HG03558 (cell line): ENCODE measurements around the gene HOXC4.
A peak's percentile ranks its signal among the peaks of the same experiment; 100 is the strongest.

Experiments
- ATAC-seq: cut with Tn5 transposase; IDR thresholded peaks from one replicate; pipeline ENCODE4 v1.9.1; 2021; ENCODE audit warnings: moderate number of reproducible peaks; ENCODE audit not compliant: unreplicated experiment; ENCODE audit errors: extremely low read depth

The HOXC4 gene

DNA sequence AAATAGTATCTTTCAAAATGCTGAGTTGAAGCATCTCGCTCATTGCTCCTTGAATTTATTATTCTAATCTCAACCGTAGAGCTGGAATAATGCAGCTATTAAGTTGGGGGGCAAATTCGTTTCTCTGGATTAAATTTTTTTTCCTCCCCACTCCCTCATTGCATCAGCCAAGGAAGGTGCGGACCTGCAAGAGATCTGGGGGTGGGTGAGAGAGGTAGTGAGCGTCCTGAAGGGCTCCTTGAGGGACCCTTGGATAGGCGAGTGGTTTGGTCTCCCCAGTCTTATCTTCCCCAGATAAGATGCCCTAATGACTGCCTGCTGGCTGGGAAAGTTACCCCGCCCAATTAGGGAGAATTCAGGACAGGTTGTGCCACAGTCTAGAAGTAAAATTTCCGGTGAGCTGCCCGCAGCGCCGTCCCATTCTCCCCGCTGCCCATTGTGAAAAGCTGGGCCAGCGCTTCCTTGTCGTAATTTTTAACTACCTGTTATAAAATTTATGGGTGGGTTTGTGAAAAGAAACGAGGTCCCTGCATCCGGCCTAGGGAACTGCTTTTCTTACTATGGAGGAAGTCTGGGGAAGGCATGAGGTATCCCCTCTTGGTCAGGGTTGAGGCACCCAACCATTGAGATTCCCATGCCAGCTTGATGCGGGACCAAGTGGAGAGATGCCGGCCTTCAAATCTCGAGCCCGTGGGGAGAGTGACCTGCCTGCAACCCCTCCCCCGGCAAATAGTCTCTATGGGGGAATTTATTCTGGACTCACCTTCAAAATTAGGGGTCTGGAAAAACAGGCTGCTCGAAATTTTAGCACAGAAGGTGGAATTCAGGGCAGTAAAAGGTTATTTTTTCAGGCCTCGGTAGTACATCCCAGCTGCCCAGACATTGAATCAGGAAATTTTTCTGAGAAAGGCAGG lies 38.4 kb upstream of the HOXC4 start:
- no peak for ATAC-seq

DNA sequence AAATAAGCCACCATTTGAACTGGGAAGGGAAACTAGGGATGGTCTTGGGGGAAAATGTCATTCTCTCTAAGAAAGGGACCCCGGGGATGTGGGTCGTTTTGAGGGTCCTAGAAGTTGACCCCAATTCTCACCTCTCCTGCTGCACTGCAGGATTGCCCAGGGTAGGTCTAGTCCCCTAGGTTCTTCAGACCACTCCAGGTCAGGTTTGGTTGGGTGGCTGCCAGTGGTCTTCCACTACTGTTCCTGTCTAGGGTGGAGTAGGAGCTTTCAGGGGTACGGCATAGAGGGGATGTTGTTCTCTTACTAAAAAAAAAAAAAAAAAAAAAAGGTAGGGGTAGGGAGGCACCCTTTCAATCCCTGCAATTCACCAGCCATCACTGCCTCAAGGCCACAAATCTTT lies 37.6 kb upstream of the HOXC4 start:
- no peak for ATAC-seq

DNA sequence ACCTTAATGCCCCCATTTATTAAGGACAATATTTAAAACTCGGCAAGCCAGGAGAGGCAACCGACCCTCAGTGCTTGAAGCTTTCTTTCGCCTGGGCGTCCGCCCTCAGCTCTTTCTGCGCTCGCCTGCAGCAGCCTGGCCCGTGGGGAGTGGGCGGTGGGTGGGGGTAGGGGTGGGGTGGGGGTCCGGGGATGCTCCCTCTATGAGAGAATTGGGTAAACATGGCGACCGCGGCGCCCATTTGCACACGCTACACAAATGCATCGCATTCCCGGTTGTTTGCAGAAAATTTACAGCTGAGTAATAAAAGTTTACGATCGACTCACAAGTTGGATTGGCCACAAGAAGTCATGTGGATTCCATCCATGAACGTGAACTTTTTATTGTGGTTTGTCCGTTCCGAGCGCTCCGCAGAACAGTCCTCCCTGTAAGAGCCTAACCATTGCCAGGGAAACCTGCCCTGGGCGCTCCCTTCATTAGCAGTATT lies 37.1 kb upstream of the HOXC4 start:
- ATAC-seq, result no peak

- ATAC-seq, result peak; percentile 19
Measured at GRCh38 chr12:54017027-54017788, 36.4 kb upstream of the HOXC4 start.

DNA sequence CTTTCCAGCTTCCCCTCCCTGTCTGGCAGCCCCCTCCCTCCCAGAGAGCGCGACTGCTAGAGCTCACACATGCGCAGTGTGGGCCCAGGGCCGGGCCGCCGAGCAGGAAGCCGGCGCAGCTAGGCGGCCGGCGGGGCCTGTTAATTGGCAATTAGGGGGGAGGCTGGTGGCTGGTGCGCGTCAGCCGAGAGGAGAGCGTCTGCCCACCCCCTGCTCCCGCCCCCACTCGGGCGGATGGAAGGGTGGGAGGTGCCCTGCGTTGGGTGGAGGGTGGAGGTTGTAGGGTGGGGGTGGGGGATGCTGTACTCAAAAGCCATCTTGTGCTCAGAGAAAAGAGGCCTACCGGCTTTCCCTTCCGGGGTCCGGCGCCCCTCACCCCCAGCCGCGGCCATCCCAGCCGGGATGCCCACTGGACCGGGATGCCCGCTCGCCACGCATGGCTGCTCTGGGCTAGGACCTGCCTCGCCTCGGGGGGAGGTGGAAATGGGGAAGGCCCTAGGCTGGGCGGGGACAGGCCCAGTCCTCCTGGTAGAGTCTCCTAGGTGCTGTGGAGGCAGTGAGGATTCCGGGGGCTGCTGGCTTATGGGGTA lies 35.7 kb upstream of the HOXC4 start:
- peak; percentile 62 for ATAC-seq

- ATAC-seq, result no peak
Measured at GRCh38 chr12:54018468-54018984, 35.1 kb upstream of the HOXC4 start.

GRCh38 chr12:54019091-54019811 lies 34.4 kb upstream of the HOXC4 start:
- ATAC-seq, result no peak

DNA sequence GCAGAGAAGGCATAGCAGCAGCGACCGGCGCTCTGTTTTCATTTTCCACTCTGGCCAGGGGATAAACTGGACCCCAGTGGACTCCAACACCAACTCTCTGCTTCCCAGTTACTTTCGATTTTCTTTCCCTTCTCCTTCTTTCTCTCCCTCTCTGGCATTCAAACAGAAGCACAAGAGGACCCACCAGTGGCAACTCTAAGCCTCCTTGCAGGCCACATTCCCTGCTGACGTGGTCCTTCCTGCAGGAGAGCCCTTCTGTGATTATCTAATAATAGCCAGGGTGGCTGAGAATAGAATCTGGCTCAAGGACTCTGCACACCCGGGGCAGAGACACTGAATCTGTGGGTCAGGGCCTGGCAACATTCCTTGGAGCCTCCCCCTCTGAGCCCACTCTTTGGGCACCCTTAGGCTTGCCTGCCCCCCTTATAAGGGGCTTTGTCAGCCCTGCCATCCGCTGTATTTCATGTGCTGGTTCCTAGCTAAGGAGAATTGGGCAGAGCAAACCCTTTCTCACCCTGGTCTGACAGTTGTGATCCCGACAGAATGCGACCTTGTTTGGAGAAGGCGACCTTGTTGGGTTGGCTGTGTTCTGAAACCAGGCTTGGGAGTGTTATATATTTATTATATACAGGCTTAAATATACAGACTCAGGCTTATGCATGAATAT lies 33.6 kb upstream of the HOXC4 start:
- ATAC-seq, result no peak

DNA sequence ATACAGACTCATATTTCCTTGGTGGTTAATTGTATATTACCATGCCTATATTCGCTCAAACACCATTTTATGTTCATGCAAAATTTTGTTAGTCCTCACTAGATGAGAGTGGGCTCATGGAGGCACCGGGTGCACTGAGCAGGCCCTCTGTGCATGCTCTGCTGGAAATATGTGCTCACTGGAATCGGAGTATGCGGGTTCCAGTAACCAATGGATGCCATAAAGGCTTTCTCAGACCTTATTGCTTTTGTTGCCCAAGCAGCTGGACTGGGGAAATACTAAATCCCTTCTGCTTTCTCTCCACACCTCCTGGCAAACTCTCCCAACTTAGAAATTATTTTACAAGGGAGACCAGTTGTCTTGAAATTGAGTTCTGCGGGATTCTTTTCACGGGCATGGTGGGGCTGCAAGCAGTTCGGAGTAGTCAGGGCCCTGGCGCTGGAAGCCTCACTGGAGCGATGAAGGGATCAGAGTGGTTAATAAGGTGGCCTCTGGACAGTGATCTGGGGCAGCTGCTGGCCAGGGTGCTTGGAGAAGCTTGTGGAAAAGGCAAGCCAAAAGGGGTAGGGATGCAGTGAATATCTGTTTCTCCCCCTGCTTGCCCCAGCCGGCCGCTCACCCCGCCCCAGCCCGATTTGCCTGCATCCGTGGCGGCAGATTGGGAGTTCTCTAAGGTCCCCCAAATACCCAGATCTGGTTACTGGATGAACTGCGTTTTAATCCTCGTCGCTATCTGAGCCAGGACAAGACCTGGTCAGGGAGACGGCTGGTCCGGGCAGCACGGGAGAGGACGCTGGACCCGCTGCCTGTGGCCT lies 32.8 kb upstream of the HOXC4 start:
- ATAC-seq, result no peak

GRCh38 chr12:54021432-54022013 lies 32.1 kb upstream of the HOXC4 start:
- no peak for ATAC-seq

GRCh38 chr12:54022960-54023884 lies 30.4 kb upstream of the HOXC4 start:
- no peak for ATAC-seq

DNA sequence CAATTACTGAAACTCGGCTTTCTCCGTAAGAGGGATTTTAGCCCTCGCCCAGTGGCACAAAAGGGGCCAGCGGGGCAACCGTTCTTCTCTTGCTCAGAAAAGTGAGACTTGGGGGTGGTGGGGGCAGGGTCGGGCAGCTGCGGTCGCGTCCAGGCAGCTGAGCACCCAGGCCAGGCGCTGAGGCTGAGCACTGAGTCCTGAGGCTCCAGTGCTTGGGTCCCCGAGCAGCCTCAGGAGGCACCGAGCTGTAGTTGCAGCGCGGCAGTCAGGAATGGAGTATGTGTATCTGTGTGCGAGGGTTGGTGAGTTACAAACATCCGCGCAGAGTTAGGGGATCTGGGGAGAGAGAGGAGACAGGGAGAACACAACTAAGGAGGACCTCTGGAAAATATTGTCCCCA lies 29.5 kb upstream of the HOXC4 start:
- no peak for ATAC-seq

DNA sequence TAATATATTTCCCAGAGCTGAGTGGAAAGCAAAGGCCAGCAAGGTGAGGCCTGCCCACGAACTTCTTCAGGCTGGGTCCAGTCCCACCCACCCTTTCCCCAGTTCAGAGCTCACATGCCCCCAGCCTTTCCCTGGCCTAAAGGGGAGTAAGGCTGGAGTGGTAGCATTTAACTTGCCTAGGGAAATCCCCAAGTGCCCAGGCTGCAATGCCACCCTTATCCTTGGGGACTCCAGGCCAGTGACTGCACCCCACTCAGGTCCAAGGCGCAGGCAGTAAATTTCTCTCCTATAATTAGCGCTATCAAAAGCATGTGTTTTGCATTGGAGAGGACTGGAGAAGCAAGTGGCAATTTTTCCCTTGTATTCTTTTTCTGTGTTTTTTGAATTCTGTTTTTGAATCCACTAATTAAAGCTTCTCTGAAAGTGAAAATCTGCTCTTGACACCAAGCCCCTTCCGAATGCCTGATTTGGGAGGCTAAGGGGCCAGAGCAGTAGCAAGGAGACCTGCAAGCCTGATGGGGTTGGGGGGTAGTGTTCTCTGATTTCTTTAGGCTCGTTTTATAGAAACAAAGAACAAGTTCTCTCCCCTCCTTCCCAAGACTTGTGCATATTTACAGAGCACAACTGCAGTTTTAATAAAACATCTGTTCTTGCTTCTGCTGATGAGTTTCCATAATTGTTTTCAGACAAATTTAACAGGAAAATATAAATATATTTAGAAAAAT lies 28.9 kb upstream of the HOXC4 start:
- ATAC-seq, result no peak

DNA sequence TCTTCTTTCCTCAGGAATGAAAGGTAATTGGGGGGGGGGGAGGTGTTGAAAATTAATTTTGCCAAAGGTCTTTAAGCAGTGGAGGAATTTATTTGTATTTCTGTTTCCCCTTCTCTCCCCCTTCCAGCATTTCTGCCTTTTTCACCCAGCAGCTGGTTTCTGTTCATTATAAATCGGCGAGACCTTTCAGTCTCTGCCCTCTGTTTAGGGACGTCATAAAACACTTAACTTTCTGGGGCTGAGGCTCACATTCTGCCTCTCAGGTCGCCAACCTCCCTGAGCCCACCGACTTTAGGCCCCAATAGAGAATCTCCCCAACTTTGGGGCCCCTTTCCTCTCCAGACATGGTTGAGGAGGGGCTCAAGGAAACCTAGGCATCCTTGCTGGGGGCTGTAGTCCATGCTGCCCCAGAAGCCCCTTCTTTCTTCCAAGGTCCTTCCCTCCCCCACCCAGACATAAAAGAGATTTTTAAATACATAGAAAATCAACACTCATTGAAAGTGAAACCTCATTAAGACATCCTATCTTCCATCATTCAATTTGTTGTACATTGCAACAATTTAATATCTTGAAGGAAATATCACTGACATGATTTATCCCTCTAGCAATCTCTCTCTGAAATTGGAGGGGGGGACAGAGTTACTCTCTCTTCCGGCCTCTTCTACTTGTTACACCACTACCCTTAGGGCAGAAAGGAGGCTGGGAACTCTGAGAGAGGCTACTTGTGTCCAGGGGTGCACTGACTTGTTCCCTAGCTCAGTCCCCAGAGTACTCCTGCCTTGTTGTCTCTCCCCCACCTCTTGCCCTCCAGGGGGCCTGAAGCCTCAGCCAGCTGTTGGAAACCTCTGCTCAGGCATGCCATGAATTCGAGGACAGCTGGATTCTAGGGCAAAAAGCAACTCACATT lies 27.9 kb upstream of the HOXC4 start:
- ATAC-seq, result no peak

DNA sequence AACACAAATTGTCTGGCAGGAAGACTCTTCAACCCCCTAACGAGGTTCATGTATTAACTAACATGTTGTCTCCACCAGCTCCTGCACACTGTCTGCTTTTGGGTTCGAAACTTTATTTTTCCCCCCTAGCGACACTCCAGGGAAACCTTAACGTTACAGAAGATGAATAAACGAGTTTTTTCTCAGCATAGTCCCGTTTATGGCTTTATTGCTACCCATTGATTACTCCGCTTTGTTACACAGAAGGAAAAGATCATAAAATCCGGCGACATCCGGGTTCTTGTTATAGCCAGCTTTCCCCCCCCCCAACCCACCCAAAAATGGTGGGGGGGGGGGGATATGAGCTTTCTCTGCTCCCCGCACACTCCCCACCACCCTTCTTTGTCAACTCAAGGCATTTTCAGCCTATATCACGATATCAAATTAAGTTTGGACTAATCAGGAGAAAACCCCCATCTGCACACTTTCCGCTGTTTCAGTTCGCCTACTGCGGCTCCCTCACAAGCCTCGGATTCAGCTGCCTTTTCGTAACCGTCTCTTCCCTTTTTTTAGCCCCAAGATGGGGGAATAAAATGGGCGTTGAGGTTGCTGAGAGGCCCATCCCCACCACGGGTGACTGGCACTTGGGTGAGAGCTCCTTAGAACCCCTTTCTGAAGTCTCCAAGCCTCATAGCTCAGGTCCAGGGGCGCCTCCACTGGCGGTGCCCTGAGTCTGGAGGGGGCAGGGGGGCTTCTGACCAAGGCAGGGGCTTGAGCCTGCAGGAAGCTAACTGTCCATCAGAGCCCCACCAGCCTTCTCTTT lies 26.8 kb upstream of the HOXC4 start:
- ATAC-seq, result no peak
